ENCODE results near the gene TCFL5.

DNA sequence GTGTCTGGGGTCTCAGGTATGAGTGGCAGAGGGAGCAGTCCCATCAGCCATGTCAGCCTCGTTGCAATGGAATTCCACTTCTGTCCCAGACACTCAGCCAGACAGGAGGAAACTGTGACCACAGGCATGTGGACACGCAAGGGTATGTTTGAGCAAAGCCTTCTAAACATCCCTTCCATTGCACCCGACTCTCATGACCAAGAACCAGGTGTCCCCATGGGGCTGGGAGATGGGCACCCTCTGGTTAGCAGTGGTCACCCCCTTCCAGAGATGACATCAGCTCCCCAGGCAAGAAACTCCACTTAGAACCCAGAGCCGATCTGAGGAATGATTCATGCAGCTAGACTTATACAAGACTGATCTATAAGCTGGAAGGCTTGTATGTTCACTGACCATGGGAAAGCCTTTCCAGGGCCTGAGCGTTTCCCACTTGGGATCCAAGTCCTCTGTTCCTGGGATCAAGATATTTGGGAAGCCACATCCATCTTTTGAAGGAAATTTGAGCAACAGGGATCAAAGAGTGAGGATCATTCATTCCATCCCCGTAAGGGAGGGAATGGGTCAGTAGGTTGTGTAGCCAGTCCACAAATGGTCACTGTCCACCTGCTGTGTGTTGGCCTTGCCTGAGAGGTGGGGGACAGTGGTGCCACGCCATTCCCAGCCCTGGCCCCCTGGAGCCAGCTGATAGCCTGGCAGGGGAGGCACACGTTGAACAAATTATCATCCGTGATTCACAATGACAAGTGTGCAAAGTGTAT, 69.3 kb downstream of the TCFL5 start:
- TF ChIP-seq POLR2A (IDR thresholded peaks at IDR 0.05; ENCODE audit: low read depth, low read length) (no peak), JUN (IDR thresholded peaks at IDR 0.05; ENCODE audit: borderline replicate concordance, insufficient read depth, insufficient read length, low read depth) (no peak), POLR2AphosphoS5 (IDR thresholded peaks at IDR 0.05; ENCODE audit: insufficient read depth, low read depth, low read length) (no peak), EZH2 (IDR thresholded peaks at IDR 0.05; ENCODE audit: borderline replicate concordance, low read depth, low read length, severe bottlenecking) (no peak)
- TF ChIP-seq, protein P1, sequence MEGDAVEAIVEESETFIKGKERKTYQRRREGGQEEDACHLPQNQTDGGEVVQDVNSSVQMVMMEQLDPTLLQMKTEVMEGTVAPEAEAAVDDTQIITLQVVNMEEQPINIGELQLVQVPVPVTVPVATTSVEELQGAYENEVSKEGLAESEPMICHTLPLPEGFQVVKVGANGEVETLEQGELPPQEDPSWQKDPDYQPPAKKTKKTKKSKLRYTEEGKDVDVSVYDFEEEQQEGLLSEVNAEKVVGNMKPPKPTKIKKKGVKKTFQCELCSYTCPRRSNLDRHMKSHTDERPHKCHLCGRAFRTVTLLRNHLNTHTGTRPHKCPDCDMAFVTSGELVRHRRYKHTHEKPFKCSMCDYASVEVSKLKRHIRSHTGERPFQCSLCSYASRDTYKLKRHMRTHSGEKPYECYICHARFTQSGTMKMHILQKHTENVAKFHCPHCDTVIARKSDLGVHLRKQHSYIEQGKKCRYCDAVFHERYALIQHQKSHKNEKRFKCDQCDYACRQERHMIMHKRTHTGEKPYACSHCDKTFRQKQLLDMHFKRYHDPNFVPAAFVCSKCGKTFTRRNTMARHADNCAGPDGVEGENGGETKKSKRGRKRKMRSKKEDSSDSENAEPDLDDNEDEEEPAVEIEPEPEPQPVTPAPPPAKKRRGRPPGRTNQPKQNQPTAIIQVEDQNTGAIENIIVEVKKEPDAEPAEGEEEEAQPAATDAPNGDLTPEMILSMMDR (IDR thresholded peaks at IDR 0.05; ENCODE audit: extremely low read depth in 1 of 2, insufficient read depth in 1 of 2, low read depth in 1 of 2, low read length in 2 of 2) = no peak

All from endothelial cell of umbilical vein (primary cell).